HG03520 (cell line): ENCODE results near the gene PTPRD.

ENCODE experiments used
- ATAC-seq: cut with Tn5 transposase; IDR thresholded peaks from one replicate; pipeline ENCODE4 v1.9.1; 2021; ENCODE audit warnings: mild to moderate bottlenecking, moderate library complexity; ENCODE audit not compliant: unreplicated experiment

Gene PTPRD

DNA sequence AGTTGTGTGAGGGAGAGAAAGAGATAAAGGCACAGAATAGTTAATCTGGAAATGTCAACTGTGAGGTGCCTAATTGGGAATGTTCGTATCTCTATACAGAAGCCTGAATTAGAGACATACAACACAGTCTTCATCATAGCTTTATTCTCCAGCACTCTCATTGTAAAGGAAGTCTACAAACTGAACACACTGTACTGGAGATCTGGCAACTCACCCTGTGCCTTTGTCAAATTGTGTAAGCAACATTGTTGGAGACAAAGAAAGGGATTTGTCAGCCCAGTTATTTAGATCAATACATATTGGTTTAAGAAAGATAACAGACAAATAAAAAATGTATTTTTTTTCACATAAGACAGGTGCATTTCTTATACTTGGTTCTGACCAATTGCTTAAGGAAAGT is 1980.3 kb downstream of the PTPRD start:
- ATAC-seq = no peak

DNA sequence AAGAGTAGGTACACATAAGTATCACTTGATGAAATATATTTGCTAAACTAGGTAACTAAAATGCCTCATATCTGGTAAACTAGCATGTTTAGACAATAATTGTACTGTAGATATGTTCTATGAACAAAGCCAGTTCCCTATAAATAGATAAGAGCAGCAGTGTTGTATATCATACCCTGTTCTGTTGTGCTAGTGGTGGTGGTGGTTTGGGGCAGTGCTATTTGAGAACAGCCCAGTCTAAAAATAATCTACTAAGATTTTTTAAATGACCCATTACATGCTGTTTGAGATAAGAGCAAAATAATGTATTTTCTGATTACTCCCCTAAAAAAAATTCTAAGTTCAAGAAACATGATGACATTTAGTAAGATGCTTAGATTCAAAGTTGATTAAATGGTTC is 1984.0 kb downstream of the PTPRD start:
- ATAC-seq = no peak

DNA sequence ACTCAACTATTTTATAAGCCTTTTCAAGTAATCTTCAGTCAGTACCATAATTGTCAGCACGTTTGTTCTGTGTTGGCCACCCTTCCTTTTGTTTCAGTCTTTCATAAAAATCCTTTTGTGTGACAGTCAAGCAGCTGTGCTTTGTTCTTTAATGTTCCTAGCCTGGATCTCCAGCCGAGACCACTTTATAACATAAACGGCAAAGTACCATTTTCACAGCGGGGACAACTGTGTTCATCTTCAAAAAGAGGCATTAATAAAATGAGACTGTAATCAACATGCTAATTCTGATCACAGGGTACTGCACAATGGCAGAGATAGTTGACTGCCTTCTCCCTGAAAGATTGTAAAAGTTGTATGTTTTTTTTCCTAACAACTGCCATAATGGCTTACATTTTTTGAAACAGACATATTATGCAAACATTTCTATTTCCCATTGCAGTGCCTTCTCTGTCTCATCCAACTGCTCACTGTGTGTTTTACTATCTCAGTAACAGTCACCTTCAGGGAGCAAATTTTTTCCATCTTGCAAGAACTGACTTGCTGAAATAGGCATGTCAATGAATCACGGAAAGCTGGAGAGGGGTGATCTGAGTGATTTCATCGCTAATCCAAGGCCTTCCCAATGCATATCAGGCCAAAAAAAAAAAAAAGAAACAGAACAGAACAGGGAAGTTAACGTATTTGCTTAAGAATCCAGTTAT is 1984.7 kb downstream of the PTPRD start:
- no peak for ATAC-seq

DNA sequence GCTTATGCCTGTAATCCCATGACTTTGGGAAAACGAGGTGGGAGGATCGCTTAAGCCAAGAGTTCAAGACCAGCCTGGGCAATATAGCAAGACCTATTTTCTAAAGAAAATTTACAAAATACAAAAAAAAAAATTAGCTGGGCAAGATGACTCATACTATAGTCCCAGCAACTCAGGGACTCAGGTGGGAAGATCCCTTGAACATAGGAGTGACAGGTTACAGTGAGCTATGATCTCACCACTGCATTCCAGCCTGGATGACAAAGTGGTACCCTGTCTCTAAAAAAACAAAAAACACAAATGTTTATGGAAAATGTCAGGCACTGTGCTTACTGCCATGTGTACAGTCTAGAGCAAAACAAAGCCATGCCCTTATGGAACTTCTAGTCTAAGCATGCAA is 1989.9 kb downstream of the PTPRD start:
- ATAC-seq = no peak

DNA sequence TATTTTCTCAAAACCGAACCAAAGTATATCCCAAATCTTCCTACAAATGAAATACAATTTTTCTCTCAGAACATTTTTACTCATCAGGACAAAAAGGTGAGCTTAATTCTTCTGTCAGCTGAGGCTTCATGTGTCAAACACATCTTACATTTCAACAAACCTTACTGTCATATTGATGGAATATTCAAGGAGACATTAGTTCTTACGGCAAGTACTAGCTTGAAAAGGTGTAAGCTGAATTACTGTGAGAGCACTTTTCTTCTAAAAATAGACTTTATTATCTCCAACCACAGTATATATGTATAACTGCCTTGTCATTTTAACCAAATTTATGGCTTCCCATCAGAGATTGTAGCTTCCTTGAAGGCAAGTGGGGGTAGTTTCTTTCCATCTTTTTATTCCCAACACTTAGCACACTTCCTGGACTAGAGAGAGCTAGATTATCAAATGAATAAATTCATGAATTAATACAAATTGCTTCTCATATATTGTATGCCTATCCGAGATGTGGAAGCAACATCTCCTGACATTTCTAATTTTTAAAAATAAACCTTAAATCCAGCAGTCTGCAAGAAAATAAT is 1990.5 kb downstream of the PTPRD start:
- no peak for ATAC-seq

DNA sequence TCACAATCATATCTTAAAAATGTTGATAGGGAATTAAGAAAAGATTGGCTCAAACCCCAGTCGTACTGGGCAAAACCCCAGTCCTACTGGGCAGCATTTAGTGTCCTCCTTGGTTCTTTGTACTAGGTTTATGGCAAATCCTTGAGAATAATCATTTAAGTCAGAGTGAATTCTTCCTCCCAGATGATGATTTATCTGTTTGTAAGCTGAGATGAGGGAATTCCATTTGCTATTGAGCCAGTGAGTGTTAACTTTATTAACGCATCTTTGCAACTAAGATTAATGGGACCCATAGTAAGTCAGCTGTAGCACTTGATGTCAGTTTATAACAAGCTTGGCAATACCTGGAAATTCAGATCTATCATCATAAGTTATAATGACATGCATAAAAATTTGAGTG is 1991.4 kb downstream of the PTPRD start:
- no peak for ATAC-seq

DNA sequence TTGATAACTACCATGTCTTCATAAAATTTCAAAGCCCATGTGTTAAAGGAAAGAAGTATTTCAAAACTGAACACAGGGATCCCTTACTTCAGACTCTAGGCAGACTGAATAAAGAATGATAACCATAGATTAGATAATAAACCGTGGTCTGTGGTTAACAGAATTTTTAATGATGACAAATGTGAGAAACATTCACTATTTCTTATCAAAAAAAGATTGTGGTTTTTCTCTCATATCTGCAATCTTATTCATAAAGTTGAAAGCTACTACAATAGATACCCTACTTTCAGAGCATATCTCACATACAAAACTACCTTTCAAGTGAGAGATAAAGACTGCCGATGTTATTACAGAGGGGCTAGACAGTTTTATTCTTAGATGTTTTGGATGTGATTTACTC is 1996.4 kb downstream of the PTPRD start:
- no peak for ATAC-seq

DNA sequence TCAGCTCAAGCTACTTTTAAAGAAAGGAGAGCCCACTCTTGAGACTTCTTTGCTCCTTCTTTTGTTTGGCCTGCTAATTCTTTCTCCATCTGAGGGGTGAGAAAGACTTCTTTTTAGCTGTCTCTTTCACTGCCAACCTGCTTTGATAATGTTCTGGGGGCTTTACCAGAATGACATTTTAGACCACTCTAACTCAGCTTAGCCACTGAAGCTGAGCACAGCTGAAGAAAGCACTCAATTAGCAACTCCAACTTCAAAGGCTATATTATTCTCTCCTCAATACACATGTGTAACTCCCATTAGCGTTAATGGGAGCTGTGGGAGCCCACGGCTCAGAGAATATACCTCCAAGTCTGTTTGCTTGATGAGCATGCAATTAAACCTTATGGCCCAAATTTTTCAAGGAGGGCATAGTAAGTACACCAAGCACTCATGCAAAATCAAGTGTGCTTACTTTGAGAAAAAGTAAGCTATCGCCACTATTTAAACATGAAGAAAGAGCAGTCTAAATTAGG is 1997.8 kb downstream of the PTPRD start:
- no peak for ATAC-seq

DNA sequence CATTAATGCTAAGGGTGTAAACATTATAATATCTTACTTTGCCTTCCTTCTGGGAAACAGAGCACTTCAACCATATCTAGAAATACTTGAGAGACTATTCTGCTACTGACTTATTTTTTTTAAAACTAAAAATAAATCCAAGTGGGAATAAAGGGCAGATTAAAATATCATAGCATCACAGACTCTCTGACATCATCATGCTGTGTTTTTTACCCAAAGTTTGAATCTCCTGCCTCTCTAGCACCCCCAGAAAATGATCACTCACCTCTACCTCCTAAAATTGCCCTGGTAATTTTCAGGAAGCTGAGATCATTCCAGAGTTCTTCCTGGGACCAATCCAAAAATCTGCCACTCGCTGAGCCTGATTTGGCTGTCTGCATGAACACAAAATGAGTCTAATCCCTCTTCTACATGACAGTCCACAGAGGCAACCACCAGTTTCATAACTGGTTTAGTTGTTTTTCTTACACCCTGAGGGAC is 1999.4 kb downstream of the PTPRD start:
- ATAC-seq = no peak

DNA sequence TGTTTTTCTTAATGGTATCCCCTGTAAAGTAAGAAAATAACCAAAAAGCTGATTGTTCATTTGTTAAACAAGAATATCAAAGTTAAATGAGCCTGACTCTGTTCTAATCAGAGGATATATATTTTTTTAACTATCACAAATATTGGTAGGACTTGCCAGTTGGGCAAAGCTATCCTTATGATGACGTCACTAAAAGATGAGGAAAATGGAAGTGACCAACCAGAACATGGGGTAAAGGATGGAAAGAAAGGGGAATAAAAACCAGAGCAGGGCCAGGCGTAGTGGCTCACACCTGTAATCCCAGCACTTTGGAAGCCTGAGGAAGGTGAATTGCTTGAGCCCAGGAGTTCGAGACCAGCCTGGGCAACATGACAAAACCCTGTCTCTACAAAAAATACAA is 2001.6 kb downstream of the PTPRD start:
- ATAC-seq = no peak

DNA sequence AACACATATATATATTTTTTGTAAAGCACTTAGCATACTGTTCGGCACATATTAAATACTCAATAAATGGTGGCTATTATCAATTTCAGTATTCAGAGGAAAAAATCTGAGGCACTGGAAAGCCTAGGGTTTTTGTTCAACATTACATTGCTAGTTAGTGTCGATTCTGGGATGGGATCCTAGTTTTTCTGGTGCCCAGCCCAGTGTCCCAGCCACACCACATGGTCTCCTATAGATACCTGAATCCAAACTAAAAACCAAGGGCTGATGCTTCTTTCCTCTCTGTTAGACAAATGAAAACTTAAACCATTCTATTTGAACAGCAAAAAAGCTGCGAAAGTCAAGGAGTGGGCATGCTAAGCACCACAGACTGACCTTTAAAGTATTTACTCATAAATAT is 2002.5 kb downstream of the PTPRD start:
- no peak for ATAC-seq

DNA sequence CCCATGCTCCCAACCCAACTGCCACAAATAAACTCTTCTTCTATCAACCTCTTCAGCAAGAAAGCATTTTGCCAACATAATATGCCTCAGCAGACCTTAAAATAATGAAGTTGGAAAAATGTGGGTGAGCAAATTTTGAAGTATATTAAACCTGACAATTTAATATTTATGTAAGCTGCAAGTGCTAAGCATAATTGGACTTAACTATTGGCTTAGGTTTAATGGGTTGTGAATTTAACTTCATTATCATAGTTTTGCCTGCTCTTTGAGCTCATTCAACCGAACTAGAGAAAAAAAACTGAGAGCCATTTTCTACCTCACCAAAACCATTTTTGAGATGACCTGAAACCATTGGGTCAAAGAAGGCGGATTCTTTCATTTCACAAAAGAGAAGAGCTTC is 2007.7 kb downstream of the PTPRD start:
- ATAC-seq = no peak

DNA sequence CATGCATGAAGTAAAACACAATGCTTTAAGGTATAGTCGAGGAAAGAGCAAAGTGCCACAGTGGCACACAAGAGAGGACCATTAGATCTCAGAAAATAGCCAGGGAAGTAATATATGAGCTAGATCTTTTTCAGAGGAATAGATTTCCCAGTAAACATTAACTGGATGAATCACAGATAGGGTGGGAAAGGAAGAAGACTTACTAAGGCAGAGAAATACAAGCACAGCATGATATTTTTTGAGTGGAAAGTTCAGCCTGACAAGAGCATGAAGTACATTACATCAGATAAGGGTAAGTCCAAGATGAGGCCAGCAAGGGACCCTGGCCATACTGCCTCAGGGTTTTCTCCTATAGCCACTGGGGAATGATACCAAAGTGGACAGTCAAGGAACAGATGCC is 2008.6 kb downstream of the PTPRD start:
- ATAC-seq = no peak

DNA sequence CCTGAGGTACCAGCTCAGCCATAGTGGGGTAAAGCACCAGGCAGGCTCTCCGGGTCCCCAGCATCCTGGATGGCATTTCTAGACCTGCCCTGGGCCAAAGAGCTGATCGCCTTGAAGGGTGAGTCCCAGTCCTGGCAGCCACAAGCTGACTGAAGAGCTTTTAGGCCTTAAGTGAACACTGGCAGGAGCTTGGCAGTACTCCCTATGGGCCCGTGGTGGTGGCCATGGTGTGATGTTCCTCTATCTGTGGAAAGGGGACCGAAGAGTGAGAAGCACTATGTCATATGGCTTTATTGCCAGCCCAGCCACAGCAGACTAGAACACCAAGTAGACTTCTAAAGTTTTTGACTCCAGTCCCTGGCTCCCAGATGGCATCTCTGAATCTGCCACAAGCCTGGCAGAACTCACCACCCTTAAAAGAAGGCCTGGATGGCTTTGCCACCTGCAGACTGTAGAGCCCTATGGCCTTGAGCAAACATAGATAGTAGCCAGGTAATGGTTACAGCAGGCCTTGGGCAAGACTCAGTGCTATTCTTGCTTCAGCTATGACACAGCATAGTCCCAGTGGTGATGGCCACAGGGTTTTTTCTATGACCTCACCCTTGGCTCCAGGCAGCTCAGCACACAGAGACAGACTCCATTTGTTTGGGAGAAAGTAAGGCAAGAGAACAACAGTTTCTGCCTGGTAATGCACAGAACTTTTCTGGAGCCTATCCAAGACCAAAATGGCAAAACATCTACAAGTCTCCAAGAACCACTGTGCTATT is 2011.7 kb downstream of the PTPRD start:
- ATAC-seq = no peak

DNA sequence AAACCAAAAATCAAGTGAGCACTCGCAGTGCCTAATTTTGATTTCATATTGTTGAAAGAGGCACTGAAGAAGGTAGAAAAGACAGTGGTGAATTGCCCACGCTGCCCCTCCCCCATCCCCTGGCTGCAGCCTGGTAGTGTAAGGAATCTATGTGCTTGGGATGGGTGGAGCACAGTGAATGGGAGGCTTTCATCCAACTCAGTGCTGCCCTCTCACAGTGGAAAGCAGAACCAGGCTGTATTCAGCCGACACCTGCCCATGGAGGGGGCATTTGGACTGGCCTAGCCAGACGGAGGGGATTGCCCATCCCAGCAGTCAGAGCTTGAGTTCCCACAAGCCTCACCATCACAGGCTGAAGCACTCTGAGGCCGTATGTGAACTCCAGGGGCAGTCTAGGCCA is 2012.9 kb downstream of the PTPRD start:
- ATAC-seq = no peak

DNA sequence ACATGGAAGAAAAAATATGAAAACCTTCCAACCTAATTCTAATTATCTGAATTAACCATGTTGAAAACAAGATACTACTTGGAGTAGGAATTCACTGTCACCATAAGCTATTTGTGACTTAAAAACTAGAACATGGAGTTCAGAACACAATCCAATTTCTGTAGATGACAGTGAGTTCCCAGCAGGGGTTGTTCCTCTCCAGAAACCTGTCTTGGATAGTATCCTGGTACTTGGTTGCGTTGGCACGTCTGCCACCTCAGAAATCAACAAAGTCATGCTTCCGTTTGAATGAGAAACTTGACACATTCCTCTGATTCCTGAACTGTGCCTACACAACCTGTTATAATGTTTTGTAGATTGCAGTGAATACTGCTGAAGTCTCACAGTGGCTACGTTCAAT is 2023.3 kb downstream of the PTPRD start:
- ATAC-seq = no peak

DNA sequence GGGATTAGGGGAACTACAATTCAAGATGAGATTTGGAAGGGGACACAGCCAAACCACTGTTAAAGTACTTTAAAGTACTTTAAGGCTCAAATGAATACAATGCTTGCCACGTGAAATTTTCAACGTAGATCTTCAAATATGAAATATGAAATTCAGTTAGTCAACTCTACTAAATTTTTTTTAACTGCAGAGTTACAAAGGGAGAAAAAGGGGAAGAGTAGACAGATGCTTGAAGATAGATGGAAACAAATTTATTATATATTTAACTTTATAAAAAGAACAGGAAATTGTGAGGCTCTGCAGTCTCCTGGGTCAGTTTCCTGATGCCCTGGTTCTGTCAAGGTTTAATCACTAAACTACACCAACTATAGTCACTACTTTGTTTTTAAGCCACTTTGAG is 2027.8 kb downstream of the PTPRD start:
- no peak for ATAC-seq

DNA sequence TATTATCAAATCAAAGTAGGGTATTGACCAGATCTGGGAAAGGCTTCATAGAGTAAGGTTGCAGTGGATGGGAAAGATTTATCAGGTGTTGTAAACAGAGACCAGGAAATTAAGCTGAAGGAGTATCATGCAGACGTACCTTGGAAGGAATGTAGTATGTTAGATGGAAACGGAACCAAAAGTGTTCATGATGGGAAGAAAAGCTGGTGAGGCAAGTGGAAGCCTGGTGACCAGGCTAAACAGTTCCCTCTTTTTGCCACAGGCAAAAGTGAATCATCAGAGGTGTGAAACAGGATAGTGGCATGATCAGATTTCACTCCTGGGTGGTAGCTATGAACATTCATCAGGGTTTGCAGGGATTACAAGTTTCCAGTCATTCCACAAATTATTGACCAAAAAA is 2033.1 kb downstream of the PTPRD start:
- no peak for ATAC-seq

DNA sequence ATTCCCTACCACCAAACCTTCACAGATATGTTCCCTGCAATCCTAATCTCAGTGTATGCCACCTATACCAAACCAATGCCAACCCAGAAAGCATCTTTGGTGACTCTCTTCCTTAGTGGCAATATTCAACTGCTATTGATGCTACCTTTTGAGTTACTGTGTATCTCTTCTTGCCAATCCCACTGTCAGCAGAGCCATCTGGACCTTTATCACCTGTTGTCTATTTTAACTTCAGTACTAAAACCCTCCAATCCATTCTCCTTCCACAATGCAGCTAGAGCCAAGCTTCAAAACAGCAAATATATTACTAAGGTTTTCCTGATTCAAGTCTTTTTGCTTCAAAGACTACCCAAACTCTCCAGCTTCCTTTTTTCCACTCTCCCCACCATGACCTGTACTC is 2036.1 kb downstream of the PTPRD start:
- no peak for ATAC-seq

DNA sequence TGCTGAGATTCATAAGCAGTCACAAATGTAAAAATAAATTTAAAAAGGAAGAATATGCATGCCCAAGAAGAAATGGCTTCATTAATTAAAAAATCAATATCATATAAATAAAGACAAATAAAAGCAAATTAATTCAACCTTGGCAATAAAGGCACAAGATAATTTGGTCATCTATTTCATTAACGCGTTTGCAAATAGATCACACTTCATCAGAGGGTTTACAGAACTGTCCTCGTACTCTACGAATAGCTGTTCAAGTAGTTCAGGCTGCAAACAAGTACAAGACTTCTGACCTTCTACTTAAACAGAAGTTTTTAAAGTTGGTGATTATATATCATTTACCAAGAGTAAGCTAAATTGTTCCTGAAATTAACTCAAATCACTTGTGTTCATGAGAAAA is 2038.0 kb downstream of the PTPRD start:
- no peak for ATAC-seq

DNA sequence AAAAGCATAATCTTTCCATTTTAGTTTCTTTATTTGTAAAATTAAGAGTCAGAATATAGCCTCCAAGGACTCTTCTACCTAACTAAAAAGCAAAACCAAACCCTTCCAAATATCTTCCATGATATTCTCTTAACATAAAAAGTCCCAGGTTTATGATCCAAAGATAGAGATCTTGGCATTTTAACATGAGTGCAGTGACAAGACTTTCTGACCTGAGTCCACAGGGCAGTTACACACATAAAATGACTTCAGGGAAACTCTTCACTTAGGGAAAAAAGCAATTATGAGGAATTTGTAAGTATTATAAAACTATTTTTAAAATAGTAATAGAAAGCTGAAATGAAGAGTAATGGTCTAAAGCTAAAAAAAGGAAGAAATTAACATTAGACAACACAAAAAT is 2040.6 kb downstream of the PTPRD start:
- no peak for ATAC-seq

DNA sequence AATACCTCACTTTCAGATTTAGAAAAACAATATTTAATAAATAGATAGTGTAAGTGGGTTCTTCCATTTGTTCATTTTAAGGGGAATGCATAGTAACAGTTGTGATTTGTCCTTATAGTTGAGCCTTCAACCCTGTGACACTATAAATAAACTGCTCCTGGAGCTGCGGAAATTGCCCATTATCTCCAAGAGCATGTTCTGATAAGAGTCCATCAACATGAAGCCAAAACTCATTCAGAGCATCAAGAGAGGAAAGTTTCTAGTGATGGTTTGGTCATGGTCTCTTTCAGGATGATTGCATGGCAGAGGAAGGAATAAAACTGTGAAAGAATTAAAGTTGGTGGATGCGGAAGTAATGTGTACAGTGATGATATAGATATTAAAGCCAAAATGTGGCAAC is 2041.2 kb downstream of the PTPRD start:
- ATAC-seq = no peak
